HG03097 (cell line): ENCODE data around the gene HPS3.
A peak's percentile ranks its signal among the peaks of the same experiment; 100 is the strongest.

Source experiments
- ATAC-seq: cut with Tn5 transposase; IDR thresholded peaks from one replicate; pipeline ENCODE4 v1.9.1; 2021; ENCODE audit not compliant: unreplicated experiment, low FRiP score

HPS3 gene

GRCh38 chr3:149120051-149120972 is 9.1 kb upstream of the HPS3 start:
- peak; percentile 49 for ATAC-seq

- ATAC-seq: no peak
Measured at GRCh38 chr3:149122721-149123578, 6.5 kb upstream of the HPS3 start.

- no peak for ATAC-seq
Measured at GRCh38 chr3:149128821-149129220, 617 bp upstream of the HPS3 start.

- no peak for ATAC-seq
Measured at GRCh38 chr3:149131589-149131988, 2.2 kb downstream of the HPS3 start.

- ATAC-seq: no peak
Measured at GRCh38 chr3:149134575-149134974, 5.1 kb downstream of the HPS3 start.

GRCh38 chr3:149142682-149143081 is 13.2 kb downstream of the HPS3 start:
- no peak for ATAC-seq

GRCh38 chr3:149145356-149145755 is 15.9 kb downstream of the HPS3 start:
- ATAC-seq: no peak

- ATAC-seq: peak; percentile 64
Measured at GRCh38 chr3:149145974-149146373, 16.5 kb downstream of the HPS3 start.

- no peak for ATAC-seq
Measured at GRCh38 chr3:149150436-149150835, 21.0 kb downstream of the HPS3 start.

GRCh38 chr3:149151843-149152242 is 22.4 kb downstream of the HPS3 start:
- no peak for ATAC-seq

- ATAC-seq: peak; percentile 89
Measured at GRCh38 chr3:149152420-149152819, 23.0 kb downstream of the HPS3 start.

GRCh38 chr3:149153402-149153801 is 24.0 kb downstream of the HPS3 start:
- no peak for ATAC-seq

GRCh38 chr3:149160754-149161300 is 31.4 kb downstream of the HPS3 start:
- ATAC-seq: no peak

GRCh38 chr3:149162007-149162406 is 32.6 kb downstream of the HPS3 start:
- ATAC-seq: no peak

GRCh38 chr3:149163066-149163465 is 33.6 kb downstream of the HPS3 start:
- no peak for ATAC-seq

GRCh38 chr3:149167898-149168297 is 38.5 kb downstream of the HPS3 start:
- no peak for ATAC-seq

- ATAC-seq: no peak
Measured at GRCh38 chr3:149170672-149171071, 41.2 kb downstream of the HPS3 start.

GRCh38 chr3:149174901-149175300 is 45.5 kb downstream of the HPS3 start:
- peak; percentile 93 for ATAC-seq

GRCh38 chr3:149177122-149177521 is 47.7 kb downstream of the HPS3 start:
- no peak for ATAC-seq

- no peak for ATAC-seq
Measured at GRCh38 chr3:149179220-149179619, 49.8 kb downstream of the HPS3 start.

- no peak for ATAC-seq
Measured at GRCh38 chr3:149180057-149180573, 50.7 kb downstream of the HPS3 start.
